Osteoblast (primary cell): Measurements from ENCODE around the gene TMEM175. TPM values are rescaled to one million over a fixed set of nuclear protein-coding genes. Genes with fewer than 3 reads are reported as not detected.

Experiments
- DNase-seq: peaks from one replicate; pipeline ENCODE4 v3.0.0; 2011; ENCODE audit warnings: low spot score, mixed read lengths; ENCODE audit not compliant: insufficient read length; ENCODE audit errors: missing footprints
- H2AFZ ChIP-seq: 2 replicates; pipeline ENCODE4 v1.6.0; 2011; ENCODE audit warnings: mild to moderate bottlenecking, low read length
- H3K27ac ChIP-seq: 2 replicates; pipeline ENCODE4 v1.5.1; 2011; ENCODE audit warnings: mild to moderate bottlenecking, low read depth, low read length, moderate library complexity
- H3K27me3 ChIP-seq: 2 replicates; pipeline ENCODE4 v1.6.0; 2012; ENCODE audit warnings: mild to moderate bottlenecking, control low read depth, inconsistent platforms, low read length, moderate library complexity; ENCODE audit not compliant: insufficient read depth
- H3K36me3 ChIP-seq: 2 replicates; pipeline ENCODE4 v1.5.1; 2011; ENCODE audit warnings: mild to moderate bottlenecking, low read length, control low read depth, moderate library complexity; ENCODE audit not compliant: insufficient read depth
- H3K4me1 ChIP-seq: 2 replicates; pipeline ENCODE4 v1.5.1; 2011; ENCODE audit warnings: mild to moderate bottlenecking, low read length, control low read depth, moderate library complexity; ENCODE audit not compliant: insufficient read depth
- H3K4me2 ChIP-seq: 2 replicates; pipeline ENCODE4 v1.6.0; 2011; ENCODE audit warnings: mild to moderate bottlenecking, low read length; ENCODE audit not compliant: insufficient read depth
- H3K4me3 ChIP-seq: fragments of 200-600 bp; sonication (generic); 3 replicates; pipeline ENCODE4 v1.5.1; 2012; ENCODE audit warnings: mild to moderate bottlenecking, low read length, inconsistent platforms; ENCODE audit not compliant: insufficient read depth
- H3K79me2 ChIP-seq: 2 replicates; pipeline ENCODE4 v1.6.0; 2012; ENCODE audit warnings: mild to moderate bottlenecking, low read length, control low read depth, inconsistent platforms; ENCODE audit not compliant: insufficient read depth
- H3K9me3 ChIP-seq: 2 replicates; pipeline ENCODE4 v1.5.1; 2011; ENCODE audit warnings: low read depth, low read length, control low read depth
- H4K20me1 ChIP-seq: 2 replicates; pipeline ENCODE4 v1.6.0; 2012; ENCODE audit warnings: mild to moderate bottlenecking, low read length, control low read depth; ENCODE audit not compliant: insufficient read depth
- total RNA-seq: library from RNA; depleted of rRNA; stranded (reverse); fragments of >200 nt; gene quantifications from 2 replicates; pipeline ENCODE4 v1.2.3, GENCODE V29; 2012
- TF ChIP-seq, protein P1 (sequence below): IDR thresholded peaks from 2 replicates; pipeline ENCODE4 v1.5.1; 2011; ENCODE audit warnings: mild to moderate bottlenecking, low read depth, low read length, moderate library complexity; ENCODE audit errors: extremely low read depth

TMEM175 gene
- total RNA-seq, 1 donor, result 13.8 TPM

DNA sequence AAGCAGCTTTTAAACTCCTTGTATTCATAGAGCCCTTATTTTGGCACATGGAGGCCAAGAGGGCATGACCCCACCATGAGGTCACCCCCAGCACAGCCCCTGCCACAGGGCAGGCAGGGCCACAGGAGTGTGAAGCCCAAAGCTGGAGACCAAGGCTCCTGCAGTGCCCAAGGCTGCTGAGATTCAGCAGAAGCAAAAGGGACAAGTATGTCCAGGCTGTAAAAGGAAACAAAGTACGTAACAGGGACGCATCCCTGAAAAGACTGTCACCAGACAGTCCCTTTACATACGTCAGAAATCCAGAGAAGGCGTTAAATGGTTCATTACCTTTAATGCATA is 19.0 kb upstream of the TMEM175 start:
- Histone ChIP-seq H2AFZ (no peak overlapping the region), H3K9me3 (no peaks in the 10 kb centered on the region), H3K4me2 (no peak overlapping the region), H3K4me1 (no peaks in the 10 kb centered on the region), H4K20me1 (peaks cover 40% of the 10 kb centered on the region), H3K79me2 (peaks cover 89% of the 10 kb centered on the region), H3K27ac (no peak overlapping the region), H3K27me3 (no peaks in the 10 kb centered on the region), H3K36me3 (no peaks in the 10 kb centered on the region), H3K4me3 (no peak overlapping the region)
- TF ChIP-seq, protein P1, sequence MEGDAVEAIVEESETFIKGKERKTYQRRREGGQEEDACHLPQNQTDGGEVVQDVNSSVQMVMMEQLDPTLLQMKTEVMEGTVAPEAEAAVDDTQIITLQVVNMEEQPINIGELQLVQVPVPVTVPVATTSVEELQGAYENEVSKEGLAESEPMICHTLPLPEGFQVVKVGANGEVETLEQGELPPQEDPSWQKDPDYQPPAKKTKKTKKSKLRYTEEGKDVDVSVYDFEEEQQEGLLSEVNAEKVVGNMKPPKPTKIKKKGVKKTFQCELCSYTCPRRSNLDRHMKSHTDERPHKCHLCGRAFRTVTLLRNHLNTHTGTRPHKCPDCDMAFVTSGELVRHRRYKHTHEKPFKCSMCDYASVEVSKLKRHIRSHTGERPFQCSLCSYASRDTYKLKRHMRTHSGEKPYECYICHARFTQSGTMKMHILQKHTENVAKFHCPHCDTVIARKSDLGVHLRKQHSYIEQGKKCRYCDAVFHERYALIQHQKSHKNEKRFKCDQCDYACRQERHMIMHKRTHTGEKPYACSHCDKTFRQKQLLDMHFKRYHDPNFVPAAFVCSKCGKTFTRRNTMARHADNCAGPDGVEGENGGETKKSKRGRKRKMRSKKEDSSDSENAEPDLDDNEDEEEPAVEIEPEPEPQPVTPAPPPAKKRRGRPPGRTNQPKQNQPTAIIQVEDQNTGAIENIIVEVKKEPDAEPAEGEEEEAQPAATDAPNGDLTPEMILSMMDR, result no peak
- no peak for DNase-seq

DNA sequence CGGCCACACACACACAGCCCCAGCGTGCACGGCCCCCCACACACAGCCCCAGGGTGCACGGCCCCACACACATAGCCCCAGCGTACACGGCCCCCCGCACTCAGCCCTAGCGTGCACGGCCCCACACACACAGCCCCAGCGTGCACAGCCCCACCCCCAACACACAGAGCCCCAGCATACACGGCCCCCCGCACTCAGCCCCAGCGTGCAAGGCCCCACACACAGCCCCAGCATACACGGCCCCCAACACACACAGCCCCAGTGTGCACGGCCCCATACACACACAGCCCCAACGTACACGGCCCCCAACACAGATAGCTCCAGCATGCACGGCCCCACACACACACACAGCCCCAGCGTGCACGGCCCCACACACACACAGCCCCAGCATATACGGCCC is 17.7 kb upstream of the TMEM175 start:
- no peak for DNase-seq
- H3K27ac ChIP-seq, result no peak overlapping the region
- H3K4me3 ChIP-seq, result no peak overlapping the region
- peaks cover 92% of the 10 kb centered on the region for H3K79me2 ChIP-seq
- H3K4me1 ChIP-seq, result no peaks in the 10 kb centered on the region
- peaks cover 41% of the 10 kb centered on the region for H4K20me1 ChIP-seq
- no peaks in the 10 kb centered on the region for H3K36me3 ChIP-seq
- no peaks in the 10 kb centered on the region for H3K27me3 ChIP-seq
- TF ChIP-seq, protein P1, result no peak
- H3K9me3 ChIP-seq, result no peaks in the 10 kb centered on the region
- no peak overlapping the region for H3K4me2 ChIP-seq
- H2AFZ ChIP-seq, result no peak overlapping the region

DNA sequence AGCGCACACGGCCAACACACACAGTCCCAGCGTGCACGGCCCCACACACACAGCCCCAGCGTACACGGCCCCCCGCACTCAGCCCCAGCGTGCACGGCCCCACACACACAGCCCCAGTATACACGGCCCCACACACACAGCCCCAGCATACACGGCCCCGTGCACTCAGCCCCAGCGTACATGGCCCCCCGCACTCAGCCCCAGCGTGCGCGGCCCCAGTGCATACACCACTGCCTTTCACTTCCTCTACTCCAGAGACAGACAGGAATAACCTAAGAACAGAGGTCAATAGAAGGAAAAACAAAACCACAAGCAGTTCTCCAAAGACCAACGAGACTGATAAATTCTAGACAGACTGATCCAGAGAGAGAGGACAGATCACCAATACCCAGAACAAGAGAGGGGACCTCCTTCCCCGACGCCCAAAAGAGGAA is 17.2 kb upstream of the TMEM175 start:
- Histone ChIP-seq H3K4me3 (no peak overlapping the region), H3K79me2 (peaks cover 93% of the 10 kb centered on the region), H3K36me3 (no peaks in the 10 kb centered on the region), H3K27ac (no peak overlapping the region), H2AFZ (no peak overlapping the region), H3K27me3 (no peaks in the 10 kb centered on the region), H4K20me1 (peaks cover 45% of the 10 kb centered on the region), H3K9me3 (no peaks in the 10 kb centered on the region), H3K4me2 (no peak overlapping the region), H3K4me1 (no peaks in the 10 kb centered on the region)
- no peak for DNase-seq
- TF ChIP-seq, protein P1, result no peak

DNA sequence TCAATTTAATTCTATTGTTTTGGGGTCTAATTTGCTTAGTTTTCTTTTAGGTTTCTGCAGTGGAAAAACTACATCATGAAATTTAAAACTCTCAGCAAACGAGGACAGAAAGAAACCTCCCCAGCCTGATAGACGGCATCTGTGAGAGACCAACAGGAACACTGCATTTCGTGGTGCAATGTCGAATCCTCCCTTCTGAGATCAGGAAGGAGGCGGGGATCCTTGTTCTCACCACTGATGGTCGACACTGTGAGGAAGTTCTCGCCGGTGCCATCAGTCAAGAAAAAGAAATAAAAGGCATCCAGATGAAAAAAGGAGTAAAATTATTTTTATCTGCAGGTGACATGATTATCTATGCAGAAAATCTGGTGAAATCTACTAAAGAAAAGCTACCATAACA is 16.7 kb upstream of the TMEM175 start:
- H3K27me3 ChIP-seq, result no peaks in the 10 kb centered on the region
- no peak for DNase-seq
- no peaks in the 10 kb centered on the region for H3K4me1 ChIP-seq
- no peak overlapping the region for H3K4me3 ChIP-seq
- peaks cover 45% of the 10 kb centered on the region for H4K20me1 ChIP-seq
- H3K27ac ChIP-seq, result no peak overlapping the region
- no peak overlapping the region for H3K4me2 ChIP-seq
- H2AFZ ChIP-seq, result no peak overlapping the region
- H3K9me3 ChIP-seq, result no peaks in the 10 kb centered on the region
- no peaks in the 10 kb centered on the region for H3K36me3 ChIP-seq
- H3K79me2 ChIP-seq, result peaks cover 94% of the 10 kb centered on the region
- TF ChIP-seq, protein P1, result no peak
